HG02642 (cell line): ENCODE data around the gene HPCA.

ENCODE experiments used
- ATAC-seq: cut with Tn5 transposase; IDR thresholded peaks from one replicate; pipeline ENCODE4 v1.9.1; 2021; ENCODE audit warnings: mild to moderate bottlenecking; ENCODE audit not compliant: unreplicated experiment, poor library complexity

Gene HPCA

DNA sequence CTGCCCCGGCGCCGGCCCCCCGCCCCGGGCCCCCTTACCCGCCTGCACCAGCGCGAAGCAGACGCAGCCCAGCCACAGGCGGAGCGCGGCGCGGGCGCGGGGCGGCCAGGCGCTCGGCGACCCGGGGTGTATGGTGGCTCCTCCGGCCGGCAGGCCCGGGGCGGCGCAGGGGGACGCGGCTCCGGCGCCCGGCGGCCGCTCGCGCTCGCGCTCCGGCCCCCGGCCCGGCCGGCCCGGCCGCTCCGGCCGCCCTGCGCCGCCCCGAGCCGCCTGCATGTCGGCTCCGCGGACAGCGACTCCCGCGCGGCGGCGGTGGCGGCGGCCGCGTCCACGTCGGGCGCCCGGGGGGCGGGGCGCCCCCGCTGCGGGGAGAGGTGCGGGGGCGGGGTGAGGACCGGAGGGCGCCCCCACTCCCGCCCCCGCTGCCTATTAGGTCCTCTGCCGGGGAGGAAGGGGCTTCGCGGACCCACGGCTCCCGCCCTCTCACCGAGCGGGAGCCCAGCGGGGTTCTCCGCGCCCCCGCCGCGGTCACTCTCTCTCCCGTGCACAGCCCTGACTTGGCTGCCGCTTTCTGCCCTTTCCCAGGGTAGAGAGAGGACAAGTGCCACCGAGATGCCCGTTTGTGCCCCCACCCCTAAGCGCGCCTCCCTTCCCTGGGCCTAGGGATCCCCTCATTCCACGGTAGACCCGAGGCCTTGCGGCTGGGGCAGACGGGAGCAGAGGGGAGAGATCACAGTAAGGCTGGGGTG is 15.5 kb upstream of the HPCA start, which contains the start of gene FNDC5:
TSS of gene FNDC5 (minus strand) at position 298 of the 749 bp plus-strand sequence.
- no peak for ATAC-seq

DNA sequence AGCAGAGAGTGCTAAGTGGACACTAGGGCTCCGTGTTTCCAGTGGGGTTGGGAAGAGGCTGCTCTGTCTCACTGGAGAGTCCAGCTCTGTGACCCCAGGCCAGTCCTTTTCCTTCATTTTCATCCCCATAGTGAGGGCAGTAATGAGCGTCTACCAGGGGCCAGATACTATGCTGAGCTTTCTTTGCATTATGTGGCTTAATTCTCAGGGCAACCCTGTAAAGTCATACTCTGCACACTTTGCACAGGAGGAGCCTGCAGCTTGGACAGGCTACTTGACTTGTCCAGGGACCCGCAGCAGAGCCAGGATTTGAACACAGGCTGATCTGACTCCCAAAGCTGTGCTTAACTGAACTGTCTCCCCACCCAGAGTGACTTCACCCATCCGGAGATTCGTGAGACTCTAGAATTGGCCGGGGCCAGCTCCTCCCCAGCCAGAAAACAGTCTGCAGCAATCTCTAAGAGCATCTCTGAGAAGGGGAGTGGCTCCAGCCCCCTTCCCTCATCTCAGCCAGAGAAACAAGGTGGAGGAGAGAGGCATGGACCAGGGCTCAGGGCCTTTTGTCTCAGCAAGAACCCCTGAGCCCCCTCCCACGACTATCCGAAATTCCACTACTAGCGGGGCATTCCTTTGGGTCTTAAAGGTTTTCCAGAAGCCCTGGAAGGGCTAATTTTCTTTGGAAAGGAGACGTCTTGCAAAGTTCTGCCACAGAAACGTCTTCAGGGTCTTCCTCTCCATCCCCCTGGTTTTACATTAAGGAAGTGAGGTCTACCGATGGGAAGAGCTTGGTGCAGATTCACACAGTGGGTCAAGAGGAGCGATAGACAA is 14.7 kb upstream of the HPCA start:
- no peak for ATAC-seq

DNA sequence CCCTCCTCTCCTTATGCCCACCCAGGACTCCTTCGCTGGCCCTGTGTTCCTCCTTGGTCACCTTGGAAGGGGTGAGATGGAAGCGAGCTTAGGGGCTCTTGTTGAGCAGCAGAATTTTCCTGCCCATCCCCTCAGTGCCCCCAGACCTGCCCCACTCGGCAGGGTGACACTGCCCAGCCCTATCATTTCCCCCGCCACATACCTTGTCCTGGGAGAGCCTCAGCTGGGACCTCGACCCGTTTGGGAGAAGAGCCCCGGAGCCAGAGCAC is 14.2 kb upstream of the HPCA start:
- ATAC-seq, result no peak

DNA sequence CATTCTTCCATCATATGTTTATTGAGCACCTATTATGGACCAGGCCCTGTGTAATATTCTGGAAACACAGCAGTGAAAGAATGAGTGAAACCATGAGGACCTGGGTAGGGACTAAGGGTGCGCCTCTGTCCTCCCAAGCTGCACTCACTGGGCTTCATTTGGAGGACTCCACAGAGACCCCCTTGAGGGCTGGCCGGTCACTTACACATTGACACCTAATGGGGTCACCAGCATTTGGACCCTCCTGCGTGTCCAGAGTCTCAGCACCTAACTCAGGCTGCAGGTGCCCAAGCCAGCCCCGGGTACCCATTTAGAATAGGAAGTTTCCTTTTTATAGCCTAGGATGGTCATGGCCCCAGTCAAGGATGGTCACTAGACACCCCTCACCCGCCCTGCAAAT is 12.8 kb upstream of the HPCA start:
- ATAC-seq, result no peak

DNA sequence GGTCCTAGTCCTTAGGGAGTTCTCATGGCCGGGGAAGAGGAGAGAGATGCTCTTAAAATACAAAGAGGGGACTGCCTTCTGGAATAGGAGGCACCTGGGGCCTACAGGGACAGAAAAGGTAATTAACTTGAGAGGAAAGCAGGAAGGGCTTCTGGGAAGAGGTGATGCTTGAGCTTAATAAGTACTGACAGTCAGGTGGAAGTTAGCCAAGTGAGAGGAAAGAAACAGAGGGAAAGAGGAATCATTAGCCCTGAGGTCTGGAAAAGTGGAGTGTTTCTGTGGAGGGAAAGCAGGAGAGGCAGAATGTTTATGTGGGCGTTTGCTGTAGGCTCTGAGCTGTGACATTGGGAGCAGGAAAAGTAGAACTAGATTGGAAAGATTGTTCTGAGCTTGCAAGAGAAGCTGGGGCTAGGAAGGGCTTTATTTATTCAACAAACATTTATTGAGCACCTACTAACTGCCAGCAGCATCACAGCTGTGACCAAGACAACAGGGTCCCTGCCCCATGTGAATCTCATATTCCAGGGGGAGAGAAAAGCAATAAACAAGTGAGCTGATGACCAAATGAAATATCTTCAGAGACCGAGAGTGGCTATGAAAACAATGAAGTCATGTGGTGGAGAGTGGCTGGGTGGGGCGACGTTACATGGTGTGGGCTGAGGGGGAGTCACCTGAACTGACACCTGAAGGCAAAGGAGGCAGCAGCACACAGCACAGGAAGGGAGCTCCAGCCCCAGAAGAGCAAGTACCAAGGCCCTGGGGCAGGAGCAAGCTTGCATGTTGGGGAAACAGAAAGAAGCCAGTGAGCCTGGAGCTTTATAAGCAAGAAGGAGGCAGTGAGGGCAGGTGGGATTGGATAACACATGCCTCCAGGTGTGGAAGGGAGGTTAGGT is 11.2 kb upstream of the HPCA start:
- ATAC-seq, result no peak

DNA sequence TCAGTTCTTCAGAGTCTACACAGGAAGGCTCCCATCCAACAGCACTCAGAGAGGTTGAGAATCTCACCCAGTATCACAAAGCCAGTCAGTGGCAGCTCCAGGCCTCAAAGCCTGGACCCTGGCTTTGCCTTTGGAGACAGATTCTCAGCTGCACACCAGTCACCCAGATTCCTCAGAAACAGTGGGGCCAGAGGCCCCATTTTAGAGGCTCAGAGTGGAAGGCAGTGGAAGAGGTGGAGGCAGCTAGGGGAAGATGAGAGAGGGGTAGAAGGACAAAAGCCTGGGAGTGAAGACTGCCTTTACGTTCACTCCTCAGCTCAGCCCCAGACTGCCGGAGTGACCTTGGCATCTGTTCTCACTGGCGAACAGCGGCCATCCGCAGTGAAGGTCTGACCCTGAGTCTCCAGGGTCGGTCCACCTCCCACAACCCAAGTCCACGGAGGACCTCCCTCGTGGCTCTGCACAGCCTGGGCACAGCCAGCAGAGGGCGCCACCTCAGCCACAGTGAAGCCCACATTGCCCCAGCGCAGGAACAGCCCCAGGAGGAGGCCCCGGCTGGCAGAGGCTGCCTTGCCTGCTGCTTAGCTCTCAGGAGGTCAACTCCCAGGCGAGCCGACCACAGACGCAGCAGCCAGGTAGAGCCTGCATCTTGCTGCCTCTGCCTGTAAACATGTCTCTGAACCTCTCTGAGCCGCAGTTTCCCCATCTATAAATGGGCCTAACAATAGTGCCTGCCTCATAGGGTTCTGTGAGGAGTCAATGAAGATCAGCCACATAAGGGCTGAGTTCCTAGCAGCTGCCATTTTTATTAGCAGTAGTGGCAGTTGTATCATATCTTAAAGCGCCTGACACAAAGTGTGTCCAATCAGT is 9.7 kb upstream of the HPCA start:
- no peak for ATAC-seq

DNA sequence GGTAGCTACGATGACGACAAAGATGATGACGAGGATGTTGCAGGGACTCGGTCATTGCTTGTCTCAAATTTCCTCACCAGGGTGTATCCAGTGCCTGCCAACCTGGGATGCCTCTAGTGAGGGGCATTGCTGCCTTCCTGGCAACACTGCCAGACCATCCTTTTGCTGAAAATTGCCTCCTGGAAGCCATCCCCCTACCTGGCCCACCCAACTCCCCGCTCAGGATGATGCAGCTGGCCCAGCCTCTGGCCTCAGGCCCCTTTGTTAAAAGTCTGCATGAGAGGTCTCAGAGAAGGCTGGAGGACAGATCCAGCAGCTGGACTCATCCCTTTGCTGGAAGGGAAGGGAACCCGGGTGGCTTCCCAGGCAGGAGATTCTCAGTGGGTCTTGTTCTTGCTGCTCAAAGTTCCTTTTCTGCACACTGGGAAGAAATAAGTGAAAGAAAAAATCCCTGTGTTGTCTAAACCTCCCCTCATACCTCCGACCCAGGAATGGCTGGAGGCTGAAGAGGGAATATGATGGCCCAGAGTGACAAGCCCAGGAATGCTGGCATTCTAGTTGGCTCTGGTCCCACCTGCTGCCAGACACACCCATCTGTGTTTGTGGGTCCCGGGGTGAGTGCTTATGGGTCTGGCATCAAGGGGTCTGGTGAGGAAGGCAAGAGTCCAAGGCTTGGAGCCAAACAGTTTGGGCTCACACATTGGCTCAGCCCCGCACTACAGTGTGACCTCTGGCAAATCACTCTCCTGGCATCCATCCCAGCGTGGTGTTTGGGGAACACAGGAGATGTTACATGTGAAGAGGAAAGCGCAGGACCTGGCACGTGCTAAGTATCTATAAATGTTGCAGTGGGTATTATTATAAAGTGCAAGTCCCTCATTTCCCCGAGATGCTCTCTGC is 8.8 kb upstream of the HPCA start:
- no peak for ATAC-seq

DNA sequence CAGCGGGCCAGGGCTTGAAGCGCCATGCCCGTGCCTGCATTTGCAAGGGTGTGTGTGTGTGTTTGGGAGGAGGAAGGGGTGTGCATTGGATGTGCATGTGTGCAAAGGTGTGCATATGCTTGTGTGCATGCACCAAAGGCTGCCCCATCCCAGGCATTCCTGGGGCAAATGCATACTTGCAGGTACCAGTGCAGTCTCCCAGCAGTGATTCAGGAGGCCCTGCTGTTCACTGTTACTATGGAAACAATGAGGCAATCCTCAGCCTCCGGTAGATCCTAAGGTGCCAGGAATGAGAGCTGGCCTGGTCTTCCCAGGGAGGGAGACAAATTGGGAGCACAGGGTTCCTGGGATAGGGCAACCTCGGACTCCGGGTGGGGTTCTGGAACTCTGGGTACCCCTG is 8.1 kb upstream of the HPCA start:
- ATAC-seq, result no peak

DNA sequence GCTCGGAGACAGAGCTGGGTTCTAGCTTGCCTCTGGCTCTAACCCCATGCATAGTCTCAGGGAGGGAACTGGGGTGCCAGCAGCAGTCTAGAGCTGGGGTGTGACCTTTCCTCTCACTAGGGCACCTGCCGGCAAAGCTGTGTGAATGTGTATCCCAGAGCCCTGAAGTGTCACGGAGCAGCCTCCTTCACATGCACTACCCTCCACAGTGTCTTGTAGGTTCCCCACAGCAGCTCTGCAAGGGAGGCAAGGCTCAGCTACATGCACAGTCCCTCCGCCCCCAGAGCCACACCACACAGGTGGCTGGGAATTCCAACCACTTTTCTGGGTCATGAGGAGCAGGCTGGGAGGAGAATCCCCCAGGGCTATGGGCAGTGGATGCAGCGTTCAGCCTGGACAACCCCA is 7.7 kb upstream of the HPCA start:
- ATAC-seq, result no peak

DNA sequence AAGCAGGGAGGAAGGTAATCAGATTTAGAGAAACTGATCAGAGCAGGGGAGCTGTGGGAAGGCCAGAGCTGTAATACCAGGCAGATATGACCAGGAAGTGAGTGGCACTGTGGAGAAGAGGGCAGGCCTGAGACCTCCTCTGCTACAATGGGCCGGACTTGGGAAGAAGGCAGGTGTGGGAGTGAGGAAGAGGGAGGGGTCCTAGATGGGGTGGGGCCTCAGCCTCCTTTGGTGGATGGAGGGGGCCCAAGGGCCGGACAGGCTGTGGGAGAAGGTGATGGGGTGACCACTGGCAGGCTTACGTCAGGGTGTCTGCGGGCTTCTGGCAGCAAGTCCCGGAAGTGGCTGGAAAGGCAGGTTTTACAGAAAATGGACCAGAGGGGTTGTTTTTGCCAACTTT is 5.0 kb upstream of the HPCA start:
- no peak for ATAC-seq

DNA sequence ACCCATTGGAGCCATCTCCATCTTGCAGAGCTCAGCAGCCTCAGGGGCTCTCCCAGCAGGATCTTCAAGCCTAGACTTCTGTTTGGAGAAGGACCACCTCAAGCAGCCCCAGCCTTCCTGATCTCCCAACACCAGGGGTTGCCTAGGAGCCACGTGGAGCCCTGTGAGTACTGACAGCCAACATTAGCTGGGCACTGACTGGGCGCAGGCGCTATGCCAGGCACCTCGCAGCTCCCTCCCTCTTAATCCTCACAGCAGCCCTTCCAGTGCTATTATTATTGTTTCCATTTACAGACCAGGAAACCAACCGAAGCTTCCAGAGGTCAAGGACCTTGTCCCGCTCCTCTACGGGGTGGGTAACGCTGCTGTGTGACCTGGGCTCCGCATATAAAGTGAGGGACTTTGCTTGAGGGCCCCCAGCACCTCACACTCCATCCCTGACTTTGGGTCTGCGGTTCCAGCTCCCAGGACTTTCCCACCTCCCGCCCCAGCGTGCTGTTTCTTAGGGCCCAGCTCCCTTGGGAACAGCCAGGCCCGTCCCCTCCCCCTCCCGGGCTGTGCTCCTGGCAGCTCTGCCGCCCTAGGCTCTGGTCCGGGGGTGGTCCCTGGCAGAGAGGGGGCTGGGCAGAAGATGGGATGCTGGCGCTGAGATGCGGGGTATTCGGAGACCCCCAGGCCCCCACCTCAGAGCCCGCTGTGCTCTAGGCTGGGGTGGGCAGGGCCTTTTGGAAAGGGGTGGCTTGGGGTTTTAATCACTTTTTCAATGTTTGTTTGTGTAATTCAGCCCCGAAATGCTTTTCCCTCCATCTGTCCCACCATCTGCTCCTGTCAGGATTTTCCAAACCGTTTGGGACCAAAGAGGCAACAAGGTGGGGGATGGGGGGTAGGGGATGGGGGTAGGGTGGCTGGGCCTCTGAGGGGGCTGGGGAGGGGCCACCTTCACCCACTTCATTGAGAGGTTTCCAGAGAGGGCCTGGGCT is 4.1 kb upstream of the HPCA start:
- no peak for ATAC-seq

DNA sequence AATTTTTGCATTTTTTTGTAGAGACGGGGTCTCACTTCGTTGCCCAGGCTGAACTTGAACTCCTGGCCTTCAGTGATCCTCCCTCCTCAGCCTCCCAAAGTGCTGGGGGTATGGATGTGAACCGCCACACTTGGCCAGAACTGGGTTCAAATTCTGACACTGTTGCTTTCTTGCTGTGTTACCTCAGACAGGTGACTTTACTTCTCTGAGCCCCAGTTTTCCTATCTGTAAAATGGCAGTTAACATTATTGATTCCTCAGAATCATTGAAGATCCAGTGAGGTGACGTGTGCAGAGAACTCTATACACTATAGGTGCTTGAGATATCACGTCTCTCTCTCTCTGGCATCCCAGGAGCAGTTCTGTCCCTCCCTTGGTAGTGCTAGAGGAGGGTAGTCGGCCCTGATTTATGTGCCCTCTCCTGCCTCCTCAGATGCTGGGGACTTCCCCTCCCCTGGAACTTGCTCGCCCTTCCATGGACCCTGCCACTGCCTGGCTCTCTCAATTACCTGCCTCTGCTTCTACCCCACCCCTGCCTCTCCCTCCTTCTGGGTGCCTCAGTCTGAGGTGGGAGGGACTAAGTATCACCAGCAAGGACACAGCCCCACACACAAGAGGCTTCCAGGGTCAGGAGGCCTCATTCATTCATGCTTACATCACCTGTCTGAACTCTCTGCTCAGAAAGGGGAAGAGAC is 2.8 kb upstream of the HPCA start:
- no peak for ATAC-seq

DNA sequence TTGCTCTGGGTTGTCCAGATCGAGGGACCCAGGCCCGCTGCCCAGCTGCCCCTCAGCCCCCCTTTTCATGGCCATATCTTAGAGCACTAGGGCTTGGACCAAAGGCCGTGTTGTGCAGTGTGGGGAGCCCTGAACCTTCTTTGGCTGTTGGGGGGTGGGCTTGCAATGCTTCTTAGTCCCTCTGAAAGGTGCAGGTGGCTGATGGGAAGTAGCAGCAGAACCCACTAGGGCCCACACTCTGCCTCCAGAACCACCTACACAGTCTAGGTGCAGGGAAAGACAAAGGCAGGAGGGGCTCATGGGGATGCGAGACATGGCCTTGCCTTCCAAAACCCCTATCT is 2.3 kb upstream of the HPCA start:
- no peak for ATAC-seq

DNA sequence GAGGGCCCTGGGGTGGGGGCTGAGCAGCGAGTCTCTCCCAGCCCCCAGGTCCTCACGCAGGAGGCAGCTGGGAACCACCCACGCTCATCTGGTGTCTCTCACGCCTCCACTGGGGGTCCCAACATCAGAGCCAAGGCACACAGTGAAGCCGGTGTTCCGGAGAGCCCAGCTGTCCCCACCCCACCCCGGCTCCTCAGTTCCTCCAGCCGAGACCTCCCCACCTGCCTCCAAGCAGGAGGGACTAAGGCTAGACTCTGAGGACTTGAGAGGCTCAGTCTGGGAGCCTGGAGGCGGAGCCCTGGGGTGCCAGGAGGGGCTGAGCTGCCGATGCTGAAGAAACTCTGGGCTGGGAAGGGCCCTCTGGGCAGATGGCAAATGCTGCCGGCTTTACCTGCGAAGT is 1.6 kb upstream of the HPCA start:
- ATAC-seq, result no peak

DNA sequence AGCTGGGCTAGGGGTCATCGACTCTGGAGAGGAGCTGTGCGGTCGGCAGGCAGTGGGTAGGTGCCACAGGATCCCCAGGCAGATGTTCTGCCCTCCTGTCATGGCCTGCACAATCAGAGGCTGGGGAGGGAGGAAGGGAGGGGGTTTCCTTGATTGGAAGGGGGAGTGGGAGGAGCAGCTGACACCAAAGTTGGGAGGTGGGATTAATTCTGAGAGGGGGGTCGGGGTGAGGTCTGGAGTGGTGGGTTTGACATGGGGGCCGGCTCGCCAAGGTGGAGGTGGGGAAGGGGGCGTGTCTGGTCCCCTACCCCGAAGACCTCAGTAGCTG is 651 bp upstream of the HPCA start:
- ATAC-seq, result no peak

DNA sequence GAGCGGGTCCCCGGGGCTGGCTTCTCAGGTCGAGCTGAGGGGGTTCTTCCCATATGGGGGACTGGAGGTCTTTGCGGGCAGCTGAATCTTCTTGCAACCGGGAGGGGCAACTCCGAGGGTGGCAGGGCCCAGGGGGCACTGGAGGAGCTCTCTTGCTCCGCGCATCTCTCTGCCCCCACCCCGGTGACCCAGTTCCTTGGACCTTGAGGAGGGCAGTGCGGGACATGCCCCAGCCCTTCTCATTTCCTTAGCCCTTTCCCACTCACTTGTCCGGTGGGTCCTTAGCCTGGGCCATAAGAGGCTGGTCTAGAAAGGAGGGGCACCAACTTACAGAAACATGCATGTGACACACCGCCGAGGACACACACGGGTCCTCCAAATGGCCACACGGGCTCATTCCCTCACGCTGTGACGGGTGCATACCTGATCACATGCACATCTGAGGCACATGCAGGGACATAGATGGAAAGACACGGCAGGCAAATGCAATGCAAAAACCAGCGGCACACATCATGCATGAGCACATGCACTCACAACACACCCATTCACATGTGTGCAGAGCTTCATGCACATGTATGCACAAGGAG is 630 bp downstream of the HPCA start:
- ATAC-seq, result no peak

DNA sequence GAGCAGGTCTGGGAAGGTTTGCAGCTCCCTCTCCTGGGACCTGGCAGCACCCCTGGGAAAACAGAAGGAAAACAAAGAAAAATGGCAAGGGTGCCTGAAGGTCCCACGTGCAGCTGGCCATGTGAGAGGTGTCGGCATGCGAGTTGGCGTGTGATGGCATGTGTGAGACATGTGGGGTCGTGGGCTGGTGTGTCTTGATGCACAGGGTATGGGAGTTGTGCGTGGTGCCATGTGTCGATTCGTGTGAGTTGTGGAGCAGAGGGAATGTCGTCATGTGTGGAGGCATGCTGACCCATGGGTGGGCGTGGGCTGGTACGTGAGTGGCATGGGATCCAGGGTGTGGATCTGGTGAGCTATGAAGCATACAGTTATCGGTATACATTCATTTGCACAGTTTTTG is 1.3 kb downstream of the HPCA start:
- no peak for ATAC-seq
